Ectodermal cell (in vitro differentiated cells): ENCODE results near the gene SPRYD3. TPM values are rescaled to one million over a fixed set of nuclear protein-coding genes. Genes with fewer than 3 reads are reported as not detected.
A peak's percentile ranks its signal among the peaks of the same experiment; 100 is the strongest.

Experiments used
- H3K27ac ChIP-seq: 2 replicates; pipeline ENCODE4 v1.7.0; 2013; ENCODE audit warnings: mild to moderate bottlenecking, low read depth, low read length; ENCODE audit not compliant: insufficient read depth, poor library complexity, severe bottlenecking
- H3K27me3 ChIP-seq: 2 replicates; pipeline ENCODE4 v1.7.0; 2013; ENCODE audit warnings: mild to moderate bottlenecking, low read length; ENCODE audit not compliant: insufficient read depth, control insufficient read depth, poor library complexity, severe bottlenecking
- H3K36me3 ChIP-seq: one replicate; pipeline ENCODE4 v1.7.0; 2013; ENCODE audit warnings: low read length; ENCODE audit not compliant: control insufficient read depth, insufficient read depth
- H3K4me1 ChIP-seq: one replicate; pipeline ENCODE4 v1.7.0; 2013; ENCODE audit warnings: low read length; ENCODE audit not compliant: control insufficient read depth, insufficient read depth
- H3K4me3 ChIP-seq: 2 replicates; pipeline ENCODE4 v1.7.0; 2013; ENCODE audit warnings: low read depth, low read length, control low read depth; ENCODE audit not compliant: insufficient read depth
- H3K9me3 ChIP-seq: 2 replicates; pipeline ENCODE4 v1.7.0; 2013; ENCODE audit warnings: mild to moderate bottlenecking, low read length, moderate library complexity; ENCODE audit not compliant: control insufficient read depth
- WGBS, 2 experiments: methylation state at CpG; one replicate each; pipeline ENCODE4 v1.1.7; 2013; ENCODE audit warnings: missing lambda C conversion rate in 2 of 2; 5-methylcytosine and 5-hydroxymethylcytosine counted together
- polyA plus RNA-seq, 4 experiments: library from polyadenylated mRNA; stranded (reverse); fragments of 50-300 nt; gene quantifications; one replicate each; pipeline ENCODE4 v1.2.3, GENCODE V29; 2013

SPRYD3 gene, protein sequence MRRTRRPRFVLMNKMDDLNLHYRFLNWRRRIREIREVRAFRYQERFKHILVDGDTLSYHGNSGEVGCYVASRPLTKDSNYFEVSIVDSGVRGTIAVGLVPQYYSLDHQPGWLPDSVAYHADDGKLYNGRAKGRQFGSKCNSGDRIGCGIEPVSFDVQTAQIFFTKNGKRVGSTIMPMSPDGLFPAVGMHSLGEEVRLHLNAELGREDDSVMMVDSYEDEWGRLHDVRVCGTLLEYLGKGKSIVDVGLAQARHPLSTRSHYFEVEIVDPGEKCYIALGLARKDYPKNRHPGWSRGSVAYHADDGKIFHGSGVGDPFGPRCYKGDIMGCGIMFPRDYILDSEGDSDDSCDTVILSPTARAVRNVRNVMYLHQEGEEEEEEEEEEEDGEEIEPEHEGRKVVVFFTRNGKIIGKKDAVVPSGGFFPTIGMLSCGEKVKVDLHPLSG
- 5.0 TPM for polyA plus RNA-seq (2013, experiment 1 of 4)
- polyA plus RNA-seq (2013, experiment 2 of 4), result 5.0 TPM
- 4.1 TPM for polyA plus RNA-seq (2013, experiment 3 of 4)
- 5.0 TPM for polyA plus RNA-seq (2013, experiment 4 of 4)

DNA sequence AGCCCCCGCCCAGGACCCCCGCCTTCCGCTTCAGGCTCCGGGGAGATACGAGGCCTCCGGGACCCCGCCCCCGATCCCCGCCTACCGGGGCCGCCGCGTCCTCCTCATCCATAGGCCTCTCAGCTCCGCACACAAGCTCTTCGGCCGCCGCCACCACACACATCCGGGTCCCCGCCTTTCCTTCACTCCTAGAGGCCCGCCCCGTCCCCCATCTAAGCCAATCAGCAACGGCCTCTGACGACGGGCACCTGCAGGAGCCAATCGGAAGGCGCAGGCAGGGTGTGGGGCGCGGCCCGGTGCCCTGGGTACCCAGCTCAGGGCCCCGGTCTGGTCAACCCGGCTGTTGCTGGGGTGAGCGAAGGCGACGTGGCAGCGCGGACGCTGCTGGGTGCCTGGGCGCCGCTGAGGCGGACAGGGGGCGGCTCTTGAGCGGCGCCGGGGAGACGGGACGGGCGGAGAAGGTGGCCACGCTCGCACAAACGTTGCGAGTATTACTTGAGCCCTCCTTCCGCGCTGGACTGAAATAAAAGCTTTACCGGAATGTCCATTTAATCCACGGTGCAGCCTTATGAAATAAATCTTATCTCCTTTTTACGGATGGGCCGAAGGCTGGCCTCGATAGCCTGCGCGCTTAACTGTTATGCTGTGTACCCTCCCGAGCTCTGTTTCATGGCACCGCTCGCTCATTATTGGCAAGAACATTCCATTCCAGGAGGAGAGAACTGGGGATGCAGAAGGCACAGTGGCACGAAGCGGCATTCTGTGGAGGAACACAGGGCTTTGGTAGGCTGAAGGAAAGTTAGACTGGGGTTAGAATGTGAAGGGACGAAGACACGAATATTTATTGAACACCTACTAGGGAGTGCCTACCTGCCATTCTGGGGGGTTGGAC, at the start of gene SPRYD3:
Gene SPRYD3 (minus strand): TSS at position 165 of the 892 bp plus-strand sequence. CDS start 57 bp downstream, at position 108.
- WGBS, 2 experiments, result 5 to 6% methylated on average over 67 of the region's 67 CpGs
- Histone ChIP-seq H3K4me1 (peaks cover 5% of the 10 kb centered on the region), H3K4me3 (peak within 1 kb of the TSS; percentile 56), H3K27me3 (no peaks in the 10 kb centered on the region), H3K9me3 (no peaks in the 10 kb centered on the region), H3K27ac (peak within 1 kb of the TSS; percentile 55), H3K36me3 (no peaks in the 10 kb centered on the region)

DNA sequence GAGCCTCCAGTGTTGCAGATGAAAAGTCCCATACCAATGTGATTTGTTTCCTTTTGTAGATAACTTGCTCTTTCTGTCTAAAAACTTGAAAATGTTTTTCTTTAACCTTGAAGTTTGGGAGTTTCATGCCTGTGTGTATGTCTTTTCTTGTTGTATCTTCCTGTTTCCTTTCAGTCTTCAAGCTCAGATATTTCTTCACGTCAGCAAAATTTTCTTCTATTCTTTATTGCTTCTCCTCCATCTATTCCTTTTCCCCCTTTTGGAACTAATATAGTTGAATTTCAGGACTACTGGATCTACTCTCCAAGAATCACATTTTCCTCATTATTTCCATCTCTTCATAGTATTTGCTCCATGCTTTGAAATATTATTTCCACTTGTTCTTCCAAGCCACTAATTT, 48.0 kb upstream of the SPRYD3 start:
- no peak overlapping the region for H3K27ac ChIP-seq
- WGBS, 2 experiments, result 87 to 88% methylated on average over 1 of the region's 1 CpG
- no peaks in the 10 kb centered on the region for H3K36me3 ChIP-seq
- no peaks in the 10 kb centered on the region for H3K27me3 ChIP-seq
- H3K4me1 ChIP-seq, result no peaks in the 10 kb centered on the region
- no peak overlapping the region for H3K4me3 ChIP-seq
- H3K9me3 ChIP-seq, result no peaks in the 10 kb centered on the region

DNA sequence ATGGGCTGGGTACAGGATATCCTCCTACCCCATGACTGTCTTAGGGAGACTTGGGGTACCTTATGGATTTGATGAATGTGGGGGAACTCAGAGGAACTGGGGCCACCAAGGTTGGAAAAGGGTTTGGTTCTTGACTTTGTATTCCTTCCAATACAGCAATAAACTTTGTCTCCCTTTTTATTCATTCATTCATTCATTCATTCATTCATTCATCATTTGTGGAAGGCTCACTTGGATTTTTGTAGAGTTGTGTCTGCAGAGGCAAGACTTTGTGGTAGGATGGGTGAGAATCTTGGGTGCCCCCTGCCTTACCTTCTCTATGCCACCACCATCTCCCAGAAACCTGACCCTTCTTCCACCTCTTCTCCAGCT, 45.1 kb upstream of the SPRYD3 start:
- no peaks in the 10 kb centered on the region for H3K4me1 ChIP-seq
- no peak overlapping the region for H3K4me3 ChIP-seq
- peaks cover 2% of the 10 kb centered on the region for H3K27me3 ChIP-seq
- no peaks in the 10 kb centered on the region for H3K9me3 ChIP-seq
- H3K36me3 ChIP-seq, result no peaks in the 10 kb centered on the region
- H3K27ac ChIP-seq, result no peak overlapping the region

DNA sequence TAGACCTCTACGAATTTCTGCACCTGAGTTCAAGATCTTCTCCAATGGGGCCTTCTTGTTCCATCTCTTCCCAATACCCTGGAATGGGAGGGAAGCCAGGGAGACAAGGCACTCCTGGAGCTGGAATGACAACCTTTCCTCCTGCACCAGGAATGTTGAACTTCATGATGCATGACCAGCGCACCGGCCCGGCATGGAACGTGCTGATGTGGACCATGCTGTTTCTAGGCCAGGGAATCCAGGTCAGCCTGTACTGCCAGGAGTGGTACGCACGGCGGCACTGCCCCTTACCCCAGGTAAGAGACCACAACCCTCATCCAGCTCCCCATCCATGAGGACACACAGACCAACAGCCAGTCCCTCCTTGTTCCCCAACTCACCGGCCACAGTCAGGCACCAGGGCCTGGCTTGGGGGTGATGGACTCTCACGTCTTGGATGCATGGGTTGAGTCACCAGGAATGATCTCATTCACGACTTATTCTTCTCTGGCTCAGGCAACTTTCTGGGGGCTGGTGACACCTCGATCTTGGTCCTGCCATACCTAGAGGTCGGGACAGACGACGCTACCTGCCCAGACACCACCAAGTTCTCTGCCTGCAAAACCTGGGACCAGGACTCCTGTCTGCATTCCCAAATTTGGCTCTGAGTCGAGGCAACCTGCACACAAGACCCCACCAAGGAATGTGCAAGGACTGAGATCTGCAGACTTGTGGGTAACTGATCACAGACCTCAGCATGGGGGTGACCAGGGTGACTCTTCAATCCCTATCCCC, 44.6 kb upstream of the SPRYD3 start:
- H3K4me3 ChIP-seq, result no peak overlapping the region
- H3K9me3 ChIP-seq, result no peaks in the 10 kb centered on the region
- H3K36me3 ChIP-seq, result no peaks in the 10 kb centered on the region
- H3K4me1 ChIP-seq, result no peaks in the 10 kb centered on the region
- H3K27ac ChIP-seq, result no peak overlapping the region
- 94 to 95% methylated on average over 16 of the region's 16 CpGs for WGBS, 2 experiments
- H3K27me3 ChIP-seq, result peaks cover 3% of the 10 kb centered on the region

DNA sequence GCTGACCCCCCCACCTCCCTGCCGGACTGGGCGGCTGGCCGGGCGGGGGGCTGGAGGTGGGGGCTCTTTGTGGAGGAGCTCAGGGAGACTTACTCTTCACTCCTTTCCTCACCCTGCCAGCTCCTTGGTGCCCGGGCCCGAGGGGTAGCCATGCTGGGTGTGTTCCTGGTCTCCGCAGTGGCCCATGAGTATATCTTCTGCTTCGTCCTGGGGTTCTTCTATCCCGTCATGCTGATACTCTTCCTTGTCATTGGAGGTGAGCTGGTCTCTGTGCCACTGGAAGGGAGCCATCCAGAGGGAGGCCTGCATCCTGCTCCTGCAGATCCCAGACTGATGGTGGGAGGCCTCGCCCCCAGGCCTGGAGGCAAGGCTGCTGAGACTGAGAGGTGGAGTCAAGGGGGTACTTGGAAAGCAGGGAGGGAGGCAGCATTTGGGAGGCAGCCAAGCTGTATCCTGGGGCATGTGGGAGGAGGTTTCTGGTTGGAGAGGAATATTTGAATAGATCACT, 43.8 kb upstream of the SPRYD3 start:
- Histone ChIP-seq H3K36me3 (no peaks in the 10 kb centered on the region), H3K27ac (no peak overlapping the region), H3K9me3 (no peaks in the 10 kb centered on the region), H3K4me1 (no peaks in the 10 kb centered on the region), H3K27me3 (peaks cover 3% of the 10 kb centered on the region), H3K4me3 (no peak overlapping the region)
- WGBS, 2 experiments, result 92 to 93% methylated on average over 10 of the region's 10 CpGs

DNA sequence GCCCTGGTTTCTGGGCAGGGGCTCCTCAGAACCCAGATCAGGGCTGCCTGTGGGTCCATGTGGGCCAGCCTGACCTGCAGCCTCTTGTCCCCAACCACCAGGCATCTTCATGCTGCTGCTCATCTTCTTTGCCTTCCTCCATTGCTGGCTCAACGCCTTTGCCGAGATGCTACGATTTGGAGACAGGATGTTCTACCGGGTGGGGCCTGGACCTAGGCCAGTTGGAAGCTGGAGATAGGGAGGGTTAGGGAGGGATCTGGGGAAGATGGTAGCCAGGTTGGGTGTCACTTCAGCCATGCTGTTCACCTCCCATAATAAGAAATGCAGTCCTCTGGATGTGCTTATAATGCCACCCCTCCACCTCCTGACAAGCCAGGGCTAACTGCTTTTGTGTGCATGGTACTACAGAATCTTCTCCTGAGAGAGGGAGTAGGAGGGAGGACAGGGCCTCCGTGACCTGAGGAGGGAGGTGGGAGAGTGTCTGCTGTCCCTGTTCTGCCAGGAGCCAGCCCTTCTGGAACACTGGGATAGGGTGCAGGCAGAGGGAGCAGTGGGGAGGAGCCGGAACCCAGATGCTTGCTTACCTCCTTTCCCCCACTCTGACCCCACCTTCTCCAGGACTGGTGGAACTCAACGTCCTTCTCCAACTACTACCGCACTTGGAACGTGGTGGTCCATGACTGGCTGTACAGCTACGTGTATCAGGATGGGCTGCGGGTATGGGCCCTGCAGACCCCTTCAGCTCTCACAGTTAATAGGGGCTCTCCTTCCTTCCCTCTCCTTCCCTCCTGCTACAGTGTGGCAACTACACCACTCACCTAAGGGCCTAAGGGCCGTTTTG, 41.7 kb upstream of the SPRYD3 start:
- Histone ChIP-seq H3K27me3 (peaks cover 3% of the 10 kb centered on the region), H3K36me3 (no peaks in the 10 kb centered on the region), H3K9me3 (no peaks in the 10 kb centered on the region), H3K4me3 (no peak overlapping the region), H3K27ac (no peak overlapping the region), H3K4me1 (no peaks in the 10 kb centered on the region)
- WGBS, 2 experiments, result 87 to 88% methylated on average over 12 of the region's 12 CpGs

DNA sequence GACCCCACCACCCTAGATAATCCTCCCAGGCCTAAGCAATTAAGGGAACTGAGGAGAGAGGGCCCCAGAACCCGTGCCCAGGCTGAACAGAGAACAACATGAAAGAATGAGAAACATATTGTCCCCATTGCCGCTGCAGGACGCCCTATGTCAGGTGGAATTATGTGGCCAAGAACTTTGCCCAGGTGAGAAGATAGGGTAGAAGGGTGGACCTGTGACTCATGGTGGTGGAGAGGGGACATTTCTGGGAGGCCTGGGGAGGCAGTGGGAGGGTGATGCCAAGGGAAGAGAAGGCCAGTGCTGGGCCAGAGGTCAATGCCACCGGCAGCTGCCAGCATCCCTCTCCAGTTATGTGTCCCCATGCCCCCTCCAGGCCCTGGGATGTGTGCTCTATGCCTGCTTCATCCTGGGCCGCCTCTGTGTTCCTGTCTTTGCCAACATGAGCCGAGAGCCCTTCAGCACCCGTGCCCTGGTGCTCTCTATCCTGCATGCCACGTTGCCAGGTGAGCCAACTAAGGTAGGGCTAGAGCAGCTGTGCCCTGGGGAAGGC, 39.6 kb upstream of the SPRYD3 start:
- 89 to 91% methylated on average over 8 of the region's 8 CpGs for WGBS, 2 experiments

DNA sequence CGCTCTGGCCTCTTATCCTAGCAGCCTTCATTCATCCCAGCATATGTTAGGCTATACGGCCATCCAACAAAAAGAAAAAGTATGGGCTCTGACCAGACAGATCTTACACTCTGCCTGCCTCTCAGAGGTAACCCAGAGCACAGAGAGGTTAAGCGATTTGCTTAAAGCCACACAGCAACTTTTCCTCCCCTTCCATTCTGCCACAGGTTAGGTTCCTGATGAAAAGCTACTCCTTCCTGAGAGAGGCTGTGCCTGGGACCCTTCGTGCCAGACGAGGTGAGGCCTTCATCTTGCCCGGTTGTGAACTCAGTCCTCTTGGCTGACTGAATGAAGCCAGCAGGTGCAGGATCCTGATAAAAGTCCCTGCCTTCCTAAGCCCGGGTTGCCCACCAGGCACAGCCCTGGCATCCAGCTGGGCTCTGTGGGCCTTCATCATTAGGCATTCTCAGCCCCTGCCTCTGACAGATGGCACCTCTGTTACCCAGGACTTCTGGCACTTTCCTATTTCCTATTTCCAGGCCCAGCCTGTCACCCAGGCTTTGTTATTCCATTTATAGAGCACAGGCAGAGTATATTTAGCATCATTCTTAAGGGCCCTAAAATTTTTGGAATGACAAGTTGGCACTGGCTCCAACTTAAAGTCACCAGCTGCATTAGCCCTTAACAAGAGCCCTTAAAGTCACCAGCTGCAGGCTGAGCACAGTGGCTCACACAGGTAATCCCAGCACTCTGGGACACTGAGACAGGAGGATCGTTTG, 36.9 kb upstream of the SPRYD3 start:
- H3K4me3 ChIP-seq, result no peak overlapping the region
- 92 to 94% methylated on average over 8 of the region's 8 CpGs for WGBS, 2 experiments
- no peaks in the 10 kb centered on the region for H3K9me3 ChIP-seq
- H3K27ac ChIP-seq, result no peak overlapping the region
- no peaks in the 10 kb centered on the region for H3K4me1 ChIP-seq
- peaks cover 3% of the 10 kb centered on the region for H3K27me3 ChIP-seq
- H3K36me3 ChIP-seq, result no peaks in the 10 kb centered on the region

More for the DNA sequence above, 39.6 kb upstream of the SPRYD3 start:
- Histone ChIP-seq H3K4me3 (no peak overlapping the region), H3K4me1 (no peaks in the 10 kb centered on the region), H3K27me3 (peaks cover 3% of the 10 kb centered on the region), H3K27ac (no peak overlapping the region), H3K9me3 (no peaks in the 10 kb centered on the region), H3K36me3 (no peaks in the 10 kb centered on the region)
